Neural progenitor cell (in vitro differentiated cells): ENCODE data around the gene TMPRSS13.

Experiments used
- EZH2 ChIP-seq: fragments of 200-600 bp; sonication (generic); IDR thresholded peaks from 2 replicates; pipeline ENCODE4 v1.6.1; 2017; ENCODE audit warnings: antibody characterized with exemption, mild to moderate bottlenecking, moderate library complexity
- EZH2phosphoT487 ChIP-seq: fragments of 200-600 bp; sonication (generic); IDR thresholded peaks from 2 replicates; pipeline ENCODE4 v1.6.1; 2017; ENCODE audit warnings: antibody characterized with exemption
- TF ChIP-seq, protein P1 (sequence below): fragments of 200-600 bp; sonication (generic); IDR thresholded peaks from 2 replicates; pipeline ENCODE4 v1.5.1; 2017; ENCODE audit warnings: antibody characterized with exemption, mild to moderate bottlenecking

DNA sequence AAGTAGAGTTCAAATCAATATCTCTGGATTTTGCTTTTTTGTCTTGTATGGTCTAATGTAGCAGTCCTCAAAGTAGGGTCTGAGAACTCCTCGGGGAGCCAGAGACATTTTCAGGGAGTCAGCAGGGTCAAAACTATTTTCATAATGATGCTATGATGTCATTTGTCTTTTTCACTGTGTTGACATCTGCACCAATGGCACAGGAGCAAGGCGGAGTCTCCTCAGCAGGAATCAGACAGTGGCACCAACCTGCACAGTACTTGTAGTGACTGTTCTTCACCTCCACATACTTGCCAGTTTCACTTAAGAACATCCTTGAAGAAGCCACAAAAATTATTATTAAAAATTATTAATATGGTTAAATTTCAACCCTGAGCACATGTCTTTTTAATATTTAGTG lies 37.8 kb downstream of the TMPRSS13 start:
- TF ChIP-seq, protein P1, sequence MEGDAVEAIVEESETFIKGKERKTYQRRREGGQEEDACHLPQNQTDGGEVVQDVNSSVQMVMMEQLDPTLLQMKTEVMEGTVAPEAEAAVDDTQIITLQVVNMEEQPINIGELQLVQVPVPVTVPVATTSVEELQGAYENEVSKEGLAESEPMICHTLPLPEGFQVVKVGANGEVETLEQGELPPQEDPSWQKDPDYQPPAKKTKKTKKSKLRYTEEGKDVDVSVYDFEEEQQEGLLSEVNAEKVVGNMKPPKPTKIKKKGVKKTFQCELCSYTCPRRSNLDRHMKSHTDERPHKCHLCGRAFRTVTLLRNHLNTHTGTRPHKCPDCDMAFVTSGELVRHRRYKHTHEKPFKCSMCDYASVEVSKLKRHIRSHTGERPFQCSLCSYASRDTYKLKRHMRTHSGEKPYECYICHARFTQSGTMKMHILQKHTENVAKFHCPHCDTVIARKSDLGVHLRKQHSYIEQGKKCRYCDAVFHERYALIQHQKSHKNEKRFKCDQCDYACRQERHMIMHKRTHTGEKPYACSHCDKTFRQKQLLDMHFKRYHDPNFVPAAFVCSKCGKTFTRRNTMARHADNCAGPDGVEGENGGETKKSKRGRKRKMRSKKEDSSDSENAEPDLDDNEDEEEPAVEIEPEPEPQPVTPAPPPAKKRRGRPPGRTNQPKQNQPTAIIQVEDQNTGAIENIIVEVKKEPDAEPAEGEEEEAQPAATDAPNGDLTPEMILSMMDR = no peak
- TF ChIP-seq EZH2 (no peak), EZH2phosphoT487 (no peak)
